T-helper 2 cell treated with Interferon-gamma antibody and Interleukin-4, amounts not matched to agents 5 μg/mL and 100 μg/mL, for 36 hours (primary cell): ENCODE measurements around the gene PAPOLG.

Experiments
- DNase-seq: peaks from one replicate; pipeline ENCODE4 v3.0.0; 2021; ENCODE audit warnings: low spot score
- H3K27ac Mint-ChIP-seq: one replicate; pipeline ENCODE4 v1.8.0; 2021; ENCODE audit warnings: mild to moderate bottlenecking, mixed read lengths
- H3K27me3 Mint-ChIP-seq: one replicate; pipeline ENCODE4 v1.8.0; 2021; ENCODE audit warnings: low read depth, mixed read lengths
- H3K36me3 Mint-ChIP-seq: one replicate; pipeline ENCODE4 v1.8.0; 2021; ENCODE audit warnings: low read depth, mixed read lengths
- H3K4me1 Mint-ChIP-seq: one replicate; pipeline ENCODE4 v1.8.0; 2021; ENCODE audit warnings: low read depth, mixed read lengths
- H3K4me3 Mint-ChIP-seq: one replicate; pipeline ENCODE4 v1.8.0; 2022; ENCODE audit warnings: mild to moderate bottlenecking, moderate library complexity, mixed read lengths
- H3K9me3 Mint-ChIP-seq: one replicate; pipeline ENCODE4 v1.8.0; 2021; ENCODE audit warnings: mixed read lengths

The PAPOLG gene

DNA sequence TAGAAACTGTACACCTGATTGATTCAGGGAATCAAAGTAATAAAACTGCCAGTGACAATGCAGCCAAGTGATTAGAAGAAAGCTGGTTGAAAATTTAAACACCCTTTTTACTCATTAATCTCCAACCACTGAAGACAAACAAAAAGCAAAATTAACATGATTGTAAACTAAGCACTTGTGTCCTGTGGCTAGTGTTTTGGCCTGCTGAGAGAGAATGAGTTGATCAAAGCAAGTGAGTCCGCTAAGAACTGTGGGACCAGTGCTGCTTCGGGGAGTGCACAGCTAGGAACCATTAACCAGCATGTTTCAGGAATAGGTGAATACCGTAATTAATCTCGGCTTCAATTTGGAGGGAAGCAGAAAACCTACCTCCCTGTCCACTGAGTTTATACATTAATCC lies 13.6 kb upstream of the PAPOLG start:
- DNase-seq = no peak
- H3K27me3 Mint-ChIP-seq = peaks cover 21% of the 10 kb centered on the region
- no peak overlapping the region for H3K4me3 Mint-ChIP-seq
- no peak overlapping the region for H3K27ac Mint-ChIP-seq
- H3K4me1 Mint-ChIP-seq = peaks cover 8% of the 10 kb centered on the region
- no peaks in the 10 kb centered on the region for H3K36me3 Mint-ChIP-seq
- no peaks in the 10 kb centered on the region for H3K9me3 Mint-ChIP-seq

- no peak for DNase-seq
- Mint-ChIP-seq H3K4me1 (peaks cover 8% of the 10 kb centered on the region), H3K27me3 (peaks cover 3% of the 10 kb centered on the region), H3K27ac (no peak overlapping the region), H3K4me3 (no peak overlapping the region), H3K9me3 (no peaks in the 10 kb centered on the region), H3K36me3 (no peaks in the 10 kb centered on the region)
Observed at GRCh38 chr2:60745330-60745729, 10.7 kb upstream of the PAPOLG start.

- no peaks in the 10 kb centered on the region for H3K36me3 Mint-ChIP-seq
- H3K27ac Mint-ChIP-seq = no peak overlapping the region
- H3K4me3 Mint-ChIP-seq = peak overlapping the region; percentile 43
- no peak for DNase-seq
- H3K9me3 Mint-ChIP-seq = no peaks in the 10 kb centered on the region
- H3K4me1 Mint-ChIP-seq = peaks cover 8% of the 10 kb centered on the region
- H3K27me3 Mint-ChIP-seq = peaks cover 7% of the 10 kb centered on the region
Observed at GRCh38 chr2:60745761-60746160, 10.3 kb upstream of the PAPOLG start.

- Mint-ChIP-seq H3K4me1 (peaks cover 8% of the 10 kb centered on the region), H3K27me3 (peaks cover 7% of the 10 kb centered on the region), H3K4me3 (no peak overlapping the region), H3K9me3 (no peaks in the 10 kb centered on the region), H3K36me3 (no peaks in the 10 kb centered on the region), H3K27ac (no peak overlapping the region)
- no peak for DNase-seq
Observed at GRCh38 chr2:60746318-60746717, 9.8 kb upstream of the PAPOLG start.

- no peak overlapping the region for H3K4me3 Mint-ChIP-seq
- H3K9me3 Mint-ChIP-seq = no peaks in the 10 kb centered on the region
- peaks cover 17% of the 10 kb centered on the region for H3K4me1 Mint-ChIP-seq
- no peak for DNase-seq
- no peaks in the 10 kb centered on the region for H3K27me3 Mint-ChIP-seq
- no peak overlapping the region for H3K27ac Mint-ChIP-seq
- peaks cover 44% of the 10 kb centered on the region for H3K36me3 Mint-ChIP-seq
Observed at GRCh38 chr2:60759654-60760053, 3.6 kb downstream of the PAPOLG start.

DNA sequence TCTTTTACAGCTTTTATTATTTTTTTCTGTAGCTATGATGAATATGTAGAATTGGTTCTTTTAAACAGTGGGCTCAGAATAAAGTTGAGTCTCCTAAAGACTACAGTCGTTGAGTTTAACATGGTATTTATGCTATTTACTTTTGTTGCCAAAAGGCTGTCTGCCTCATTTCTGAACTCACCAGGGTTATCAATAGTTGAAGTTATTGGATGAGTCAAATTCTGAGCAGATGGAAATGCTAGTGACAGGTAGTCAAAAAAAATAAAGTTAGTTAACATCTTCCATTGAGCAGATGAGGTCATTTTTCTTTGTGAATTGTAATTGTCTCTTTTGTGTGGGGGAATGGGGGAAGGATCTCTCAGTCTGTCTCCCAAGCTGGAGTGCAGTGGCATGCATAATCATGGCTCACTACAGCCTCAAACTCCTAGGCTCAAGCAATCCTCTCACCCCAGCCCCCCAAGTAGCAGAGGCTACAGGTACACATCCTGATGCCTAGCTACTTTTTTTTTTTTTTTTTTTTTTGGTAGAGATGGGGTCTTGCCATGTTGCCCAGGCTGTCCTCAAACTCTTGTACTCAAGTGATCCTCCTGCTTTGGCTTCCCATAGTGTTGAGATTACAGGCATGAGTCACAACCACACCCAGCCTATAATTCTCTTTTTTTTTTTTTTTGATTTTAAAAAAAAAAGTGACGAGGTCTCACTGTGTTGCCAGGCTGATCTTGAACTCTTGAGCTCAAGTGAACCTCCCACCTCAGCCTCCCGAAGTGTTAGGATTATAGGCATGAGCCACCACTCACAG lies 8.9 kb downstream of the PAPOLG start:
- no peak for DNase-seq
- Mint-ChIP-seq H3K27ac (no peak overlapping the region), H3K4me3 (no peak overlapping the region), H3K9me3 (no peaks in the 10 kb centered on the region), H3K4me1 (peaks cover 2% of the 10 kb centered on the region), H3K27me3 (no peaks in the 10 kb centered on the region), H3K36me3 (peaks cover 63% of the 10 kb centered on the region)

- H3K27ac Mint-ChIP-seq = no peak overlapping the region
- peaks cover 58% of the 10 kb centered on the region for H3K36me3 Mint-ChIP-seq
Observed at GRCh38 chr2:60766283-60766682, 10.2 kb downstream of the PAPOLG start.

GRCh38 chr2:60771508-60771907 lies 15.4 kb downstream of the PAPOLG start:
- Mint-ChIP-seq H3K27ac (no peak overlapping the region), H3K36me3 (peaks cover 53% of the 10 kb centered on the region), H3K4me1 (peaks cover 2% of the 10 kb centered on the region), H3K9me3 (no peaks in the 10 kb centered on the region), H3K4me3 (no peak overlapping the region), H3K27me3 (no peaks in the 10 kb centered on the region)
- DNase-seq = no peak

More at GRCh38 chr2:60766283-60766682, 10.2 kb downstream of the PAPOLG start:
- no peak for DNase-seq
- Mint-ChIP-seq H3K4me1 (peaks cover 2% of the 10 kb centered on the region), H3K4me3 (no peak overlapping the region), H3K27me3 (no peaks in the 10 kb centered on the region), H3K9me3 (no peaks in the 10 kb centered on the region)

GRCh38 chr2:60775048-60775639 lies 19.1 kb downstream of the PAPOLG start:
- no peak for DNase-seq
- Mint-ChIP-seq H3K9me3 (no peaks in the 10 kb centered on the region), H3K27me3 (no peaks in the 10 kb centered on the region), H3K4me1 (no peaks in the 10 kb centered on the region), H3K4me3 (no peak overlapping the region), H3K27ac (no peak overlapping the region), H3K36me3 (peaks cover 49% of the 10 kb centered on the region)

- Mint-ChIP-seq H3K27me3 (no peaks in the 10 kb centered on the region), H3K4me1 (no peaks in the 10 kb centered on the region), H3K4me3 (no peak overlapping the region), H3K27ac (no peak overlapping the region), H3K9me3 (no peaks in the 10 kb centered on the region), H3K36me3 (peaks cover 44% of the 10 kb centered on the region)
- DNase-seq = no peak
Observed at GRCh38 chr2:60778352-60778751, 22.3 kb downstream of the PAPOLG start.

DNA sequence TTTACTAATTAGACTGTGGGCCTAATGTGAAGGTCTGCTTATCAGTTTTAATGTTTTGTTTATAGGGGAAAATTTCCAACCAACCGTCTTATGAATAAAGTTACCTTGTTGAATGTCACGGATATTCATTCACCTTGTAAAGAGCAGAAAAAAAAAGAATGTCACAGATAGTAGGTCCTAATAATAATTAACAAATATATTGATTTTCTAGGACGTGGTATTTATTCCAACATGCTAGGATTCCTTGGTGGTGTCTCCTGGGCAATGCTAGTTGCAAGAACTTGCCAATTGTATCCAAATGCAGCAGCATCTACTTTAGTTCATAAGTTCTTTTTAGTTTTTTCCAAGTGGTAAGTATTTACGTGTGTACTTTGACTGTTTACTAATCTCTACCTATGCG lies 23.4 kb downstream of the PAPOLG start:
- no peak overlapping the region for H3K27ac Mint-ChIP-seq
- H3K4me3 Mint-ChIP-seq = no peak overlapping the region
- no peak for DNase-seq

GRCh38 chr2:60780721-60781120 lies 24.7 kb downstream of the PAPOLG start:
- no peak overlapping the region for H3K27ac Mint-ChIP-seq
- H3K27me3 Mint-ChIP-seq = no peaks in the 10 kb centered on the region
- H3K4me1 Mint-ChIP-seq = no peaks in the 10 kb centered on the region
- H3K36me3 Mint-ChIP-seq = peaks cover 37% of the 10 kb centered on the region
- H3K9me3 Mint-ChIP-seq = no peaks in the 10 kb centered on the region
- no peak overlapping the region for H3K4me3 Mint-ChIP-seq
- no peak for DNase-seq

More for the DNA sequence above, 23.4 kb downstream of the PAPOLG start:
- Mint-ChIP-seq H3K36me3 (peaks cover 44% of the 10 kb centered on the region), H3K4me1 (no peaks in the 10 kb centered on the region), H3K9me3 (no peaks in the 10 kb centered on the region), H3K27me3 (no peaks in the 10 kb centered on the region)

GRCh38 chr2:60793169-60793568 lies 37.1 kb downstream of the PAPOLG start:
- peaks cover 56% of the 10 kb centered on the region for H3K36me3 Mint-ChIP-seq
- no peak overlapping the region for H3K4me3 Mint-ChIP-seq
- H3K9me3 Mint-ChIP-seq = no peaks in the 10 kb centered on the region
- no peak overlapping the region for H3K27ac Mint-ChIP-seq
- DNase-seq = no peak
- no peaks in the 10 kb centered on the region for H3K27me3 Mint-ChIP-seq
- H3K4me1 Mint-ChIP-seq = peaks cover 10% of the 10 kb centered on the region

DNA sequence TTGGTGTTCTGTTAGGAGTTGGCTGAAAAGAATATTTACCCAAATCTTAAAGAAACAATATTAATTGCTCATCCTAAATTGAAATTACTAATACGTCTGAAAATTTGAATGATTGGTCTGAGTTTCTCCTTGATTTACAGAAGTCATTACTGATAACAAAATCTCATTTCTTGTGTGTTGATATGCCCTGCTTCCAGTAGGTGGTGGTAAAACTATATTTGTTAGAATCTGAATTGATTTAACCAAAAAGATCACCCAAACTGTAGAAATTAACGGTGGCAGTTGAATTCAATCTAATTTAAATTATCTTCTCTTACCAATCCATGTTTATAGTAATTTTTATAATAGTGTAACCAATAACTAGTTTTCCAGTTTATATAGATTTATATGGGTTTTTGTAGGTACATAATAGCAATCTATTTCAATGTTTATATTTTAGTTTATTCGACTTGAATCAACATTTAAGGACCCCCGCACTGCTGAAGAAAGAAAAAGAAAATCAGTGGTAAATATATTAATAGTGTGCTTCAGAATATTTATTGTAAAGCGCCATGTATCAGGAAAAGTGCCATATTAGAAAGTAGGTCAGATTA lies 38.3 kb downstream of the PAPOLG start:
- Mint-ChIP-seq H3K4me3 (no peak overlapping the region), H3K27ac (no peak overlapping the region), H3K27me3 (no peaks in the 10 kb centered on the region), H3K4me1 (peaks cover 10% of the 10 kb centered on the region), H3K36me3 (peaks cover 48% of the 10 kb centered on the region), H3K9me3 (no peaks in the 10 kb centered on the region)
- DNase-seq = no peak
